D341Med (cell line): Measurements from ENCODE around the gene MLC1.

Experiments
- DNase-seq: peaks from one replicate; pipeline ENCODE4 v3.0.0; 2012; ENCODE audit warnings: low spot score

MLC1 gene

DNA sequence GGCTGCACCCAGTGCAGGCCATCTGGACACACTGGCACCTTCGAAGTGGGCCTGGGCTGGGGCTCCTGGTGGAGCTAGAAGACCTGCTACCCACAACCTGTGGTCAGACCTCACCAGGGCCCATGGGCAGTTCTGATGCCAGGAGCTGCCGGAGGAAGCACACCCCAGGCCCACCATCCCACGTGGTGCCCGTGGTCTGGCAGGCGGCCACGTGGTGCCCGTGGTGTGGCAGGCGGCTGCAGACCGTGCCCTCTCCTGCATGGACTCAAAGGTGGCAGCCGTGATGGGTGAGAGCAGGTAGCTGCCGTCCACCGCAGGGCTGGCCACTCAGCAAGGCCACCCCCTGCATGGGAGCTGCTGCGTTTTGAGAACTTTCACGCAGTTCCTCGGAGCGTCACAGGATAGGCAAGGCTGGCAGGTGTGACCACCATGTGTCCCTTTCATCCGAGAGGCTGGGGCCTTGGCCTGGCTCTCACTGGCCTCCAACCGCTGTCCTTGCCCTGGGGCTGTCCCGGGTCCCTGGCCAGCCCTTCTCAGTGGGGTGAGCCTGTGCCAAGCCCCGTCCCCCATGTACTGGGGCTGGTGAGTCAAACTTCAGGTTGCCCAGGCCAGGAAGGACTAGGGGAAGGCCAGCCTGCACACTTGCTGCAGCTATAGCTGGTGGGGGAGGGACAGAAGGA lies 68.8 kb downstream of the MLC1 start:
- DNase-seq, result no peak

DNA sequence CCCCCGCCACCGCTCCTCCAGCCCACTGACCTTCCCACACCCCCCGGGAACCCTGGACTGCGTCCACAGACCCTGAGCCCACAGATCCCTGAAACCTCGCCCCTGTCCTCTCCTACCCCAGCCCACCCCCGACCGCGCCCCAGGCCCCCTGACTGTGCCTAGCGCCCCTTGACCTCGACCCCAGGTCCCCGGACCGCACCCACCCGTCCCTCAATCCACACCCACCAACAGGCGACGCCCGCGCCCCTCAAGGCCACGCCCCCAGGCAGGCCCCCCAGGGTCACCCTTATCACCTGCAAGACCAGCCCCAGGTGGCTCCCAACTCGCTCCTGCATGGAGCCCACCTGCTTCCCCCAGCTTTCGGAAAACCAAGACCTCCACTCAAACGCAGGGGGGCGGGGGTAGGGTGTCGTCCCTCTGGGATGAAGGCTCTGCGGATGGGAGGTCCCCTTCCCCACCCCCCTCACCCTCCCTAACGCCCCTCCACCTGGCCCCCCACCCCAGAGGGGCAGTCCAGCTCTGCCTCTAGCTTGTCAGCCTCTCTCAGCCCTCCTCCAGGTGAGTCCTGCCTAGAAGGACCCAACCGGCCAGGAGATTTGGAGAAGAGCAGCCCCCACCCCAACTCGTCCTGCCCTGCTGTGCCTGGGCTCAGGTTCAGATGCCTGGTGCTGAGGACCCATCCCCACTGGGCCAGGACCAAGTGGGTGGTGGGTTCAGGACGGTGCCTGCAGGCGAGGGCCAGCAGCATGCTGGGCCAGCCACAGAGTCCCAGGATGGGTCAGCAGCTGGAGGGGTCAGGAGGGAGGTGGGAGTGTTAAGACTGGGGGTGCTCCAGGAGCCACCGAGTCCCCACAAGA lies 69.5 kb downstream of the MLC1 start:
- peak; percentile 39 for DNase-seq

DNA sequence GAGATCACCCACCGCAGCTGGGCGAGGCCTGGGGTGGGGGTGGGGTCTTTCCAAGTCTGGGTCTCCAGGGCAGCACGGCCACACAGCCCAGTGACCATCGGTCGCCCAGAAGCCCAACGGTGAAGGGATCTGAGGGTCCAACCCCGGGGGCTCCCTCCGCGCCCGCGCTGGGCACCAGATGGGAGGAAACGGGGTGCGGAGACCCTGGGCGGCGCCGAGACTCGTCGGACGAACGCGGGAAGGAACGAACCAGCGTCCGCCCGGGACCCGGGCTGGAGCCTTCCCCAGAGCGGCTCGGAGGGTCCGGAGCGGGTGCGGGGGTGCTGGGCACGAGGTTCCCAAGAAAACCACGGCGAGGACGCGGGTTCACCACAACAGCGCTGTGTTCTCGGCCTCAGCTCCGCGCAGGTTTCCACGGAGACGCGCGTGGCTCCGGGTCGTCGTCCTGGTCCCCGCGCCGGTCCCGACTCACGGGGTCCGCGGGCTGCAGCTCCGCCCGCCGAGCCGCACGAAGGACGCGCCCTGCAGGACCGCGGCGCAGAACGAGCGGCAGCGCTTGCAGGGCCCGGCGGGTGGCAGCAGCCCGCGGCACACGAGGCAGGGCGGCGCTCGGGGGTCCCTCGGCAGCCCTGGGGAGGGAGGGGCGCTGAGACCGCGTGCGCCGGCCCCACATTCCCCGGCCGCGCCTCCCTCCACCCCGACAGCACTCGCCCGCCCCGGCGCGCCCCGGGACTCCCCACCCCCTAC lies 70.4 kb downstream of the MLC1 start:
- peak; percentile 68 for DNase-seq

DNA sequence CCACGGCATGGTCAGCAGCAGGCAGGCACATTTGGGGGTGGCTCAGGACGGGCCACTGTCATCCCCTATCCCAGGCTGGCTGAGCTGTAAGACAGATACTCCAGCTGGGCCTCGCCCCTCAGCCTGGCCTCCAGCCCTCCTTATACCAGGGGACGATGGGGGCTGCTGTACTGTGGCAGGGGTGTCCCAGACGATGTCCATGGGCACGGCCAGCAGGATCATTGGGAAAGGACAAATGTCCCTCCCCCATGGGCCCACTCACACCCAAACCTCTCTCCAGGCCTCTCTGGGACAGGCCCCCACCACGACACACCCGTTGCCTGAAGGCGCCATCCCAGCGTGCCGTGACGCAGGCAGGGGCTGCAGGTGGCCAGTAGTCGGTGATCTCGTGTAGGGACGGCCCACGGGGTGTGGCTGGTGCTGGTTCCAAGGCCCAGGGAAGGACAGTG lies 71.1 kb downstream of the MLC1 start:
- peak; percentile 45 for DNase-seq

DNA sequence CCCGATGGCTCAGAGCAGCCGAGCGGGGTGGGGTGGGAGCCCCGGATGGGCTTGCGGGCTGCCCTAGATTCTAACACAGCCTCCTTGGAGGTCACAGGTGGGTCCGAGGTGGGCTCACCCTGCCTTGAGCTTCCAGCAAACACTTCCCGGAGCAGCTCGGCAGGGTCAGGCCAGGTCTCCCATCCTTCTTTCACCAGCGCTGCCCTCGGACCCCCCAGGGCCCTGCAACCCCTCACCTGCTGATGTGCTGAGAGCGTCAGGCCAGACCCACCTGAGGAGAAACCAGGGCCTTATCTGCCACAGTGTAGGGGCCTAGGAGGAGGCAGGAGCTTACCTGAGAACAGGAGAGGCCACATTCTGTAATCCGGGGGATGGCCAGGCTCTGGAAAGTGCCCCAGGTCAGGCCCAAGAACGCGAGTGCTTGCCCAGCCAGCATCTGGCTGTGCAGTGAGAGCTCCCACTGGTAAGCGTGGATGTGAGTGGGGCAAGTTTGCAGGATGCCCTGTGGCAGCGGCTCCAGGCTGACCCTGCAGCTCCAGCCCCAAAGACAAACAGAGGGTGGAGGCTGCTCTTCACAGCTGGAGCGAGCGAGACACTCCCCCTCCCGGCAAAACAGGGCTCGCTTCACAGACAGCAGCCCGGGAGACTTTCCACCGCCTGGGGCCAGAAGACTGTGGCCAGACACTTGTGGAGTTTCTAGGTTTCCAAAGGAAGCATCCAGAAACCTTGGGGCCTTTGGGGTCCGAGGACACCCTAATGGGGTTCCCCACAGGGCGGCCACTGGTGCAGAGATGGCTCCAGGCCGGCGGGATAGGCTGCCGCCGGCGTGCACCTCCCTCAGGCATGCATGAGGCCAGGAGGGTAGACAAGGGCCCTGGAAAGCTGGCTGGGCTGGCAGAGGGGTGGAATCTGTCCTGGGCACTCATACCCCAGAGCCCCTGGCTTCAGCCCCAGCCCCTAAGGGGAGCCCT lies 72.7 kb downstream of the MLC1 start, which contains the start of gene IL17REL:
IL17REL (minus strand) TSS at position 555 of the 971 bp plus-strand sequence; CDS start at position 436, 119 bp downstream.
- peak; percentile 46 for DNase-seq

DNA sequence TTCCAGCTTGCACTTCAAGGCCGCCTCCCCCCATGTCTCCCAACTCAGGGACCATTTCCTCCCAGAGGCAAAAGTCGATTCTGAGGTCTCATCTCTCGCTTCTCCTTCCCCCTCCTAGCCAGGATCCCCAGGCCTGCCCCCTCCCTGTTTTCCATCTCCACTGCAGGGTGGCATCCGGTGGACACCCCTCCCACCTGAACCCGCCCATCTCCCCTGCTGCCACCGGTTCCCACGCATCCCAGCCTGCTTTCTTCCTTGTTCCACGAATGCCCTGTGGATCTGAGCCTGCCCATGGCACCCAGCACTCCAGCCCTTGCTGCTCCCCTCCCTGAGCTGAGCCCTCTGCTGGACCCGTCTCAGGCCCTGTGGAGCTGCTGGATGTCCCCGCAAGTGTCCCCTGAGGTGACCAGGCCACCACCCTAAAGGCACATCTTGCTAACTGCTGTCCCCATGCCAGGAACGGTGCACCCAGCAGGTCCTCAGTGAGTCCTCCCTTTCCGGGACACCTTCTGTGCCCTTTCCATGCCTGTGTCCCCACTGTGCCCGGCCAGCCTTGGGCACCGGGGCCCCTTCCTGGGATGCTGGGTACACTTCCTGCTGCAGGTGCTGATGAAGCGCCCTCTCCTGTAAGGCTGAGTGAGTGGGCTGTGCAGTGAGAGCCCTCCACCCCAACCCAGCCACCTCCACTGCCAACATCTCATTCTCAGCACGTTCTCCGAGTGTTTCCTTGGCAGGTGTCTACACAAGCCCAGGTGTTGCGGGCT lies 73.6 kb downstream of the MLC1 start:
- DNase-seq, result peak; percentile 46

DNA sequence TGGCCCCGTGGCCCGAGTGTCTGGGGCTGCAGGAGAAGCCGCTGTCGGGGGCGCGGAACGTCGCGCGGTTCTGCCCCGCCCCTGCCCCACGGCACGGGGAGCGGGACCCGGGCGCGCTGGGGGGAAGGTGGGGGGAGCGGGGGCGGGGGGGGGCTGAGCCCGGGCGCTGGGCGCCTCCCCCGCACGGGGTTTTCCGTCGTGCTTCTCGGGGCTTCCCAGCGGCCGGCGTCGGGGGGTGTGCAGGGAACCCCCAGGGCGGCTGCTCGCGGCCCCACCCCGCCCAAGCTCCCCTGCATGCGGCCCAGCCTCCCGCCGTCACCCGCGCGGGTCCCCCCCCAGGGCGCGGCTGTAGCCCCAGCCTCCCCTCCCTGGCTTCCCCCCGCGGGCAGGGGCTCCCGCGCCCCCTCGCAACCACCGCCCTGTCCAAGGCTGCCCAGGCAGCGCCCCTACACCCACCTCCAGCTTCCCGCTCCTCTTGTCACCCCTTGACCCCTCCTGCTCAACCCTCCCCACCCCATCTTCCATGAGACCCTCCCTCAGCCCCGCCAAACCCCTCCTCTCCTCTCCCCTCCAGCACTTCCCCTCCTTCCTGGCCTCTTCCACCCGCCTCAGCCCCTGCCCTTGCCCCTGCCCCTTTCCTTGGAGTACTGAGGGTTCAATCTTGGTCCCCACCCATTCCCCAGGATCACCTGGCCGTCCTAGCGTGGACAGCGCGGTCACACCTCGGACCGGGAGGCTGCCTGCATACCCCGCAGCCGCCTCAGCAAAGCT lies 74.4 kb downstream of the MLC1 start:
- peak; percentile 43 for DNase-seq

DNA sequence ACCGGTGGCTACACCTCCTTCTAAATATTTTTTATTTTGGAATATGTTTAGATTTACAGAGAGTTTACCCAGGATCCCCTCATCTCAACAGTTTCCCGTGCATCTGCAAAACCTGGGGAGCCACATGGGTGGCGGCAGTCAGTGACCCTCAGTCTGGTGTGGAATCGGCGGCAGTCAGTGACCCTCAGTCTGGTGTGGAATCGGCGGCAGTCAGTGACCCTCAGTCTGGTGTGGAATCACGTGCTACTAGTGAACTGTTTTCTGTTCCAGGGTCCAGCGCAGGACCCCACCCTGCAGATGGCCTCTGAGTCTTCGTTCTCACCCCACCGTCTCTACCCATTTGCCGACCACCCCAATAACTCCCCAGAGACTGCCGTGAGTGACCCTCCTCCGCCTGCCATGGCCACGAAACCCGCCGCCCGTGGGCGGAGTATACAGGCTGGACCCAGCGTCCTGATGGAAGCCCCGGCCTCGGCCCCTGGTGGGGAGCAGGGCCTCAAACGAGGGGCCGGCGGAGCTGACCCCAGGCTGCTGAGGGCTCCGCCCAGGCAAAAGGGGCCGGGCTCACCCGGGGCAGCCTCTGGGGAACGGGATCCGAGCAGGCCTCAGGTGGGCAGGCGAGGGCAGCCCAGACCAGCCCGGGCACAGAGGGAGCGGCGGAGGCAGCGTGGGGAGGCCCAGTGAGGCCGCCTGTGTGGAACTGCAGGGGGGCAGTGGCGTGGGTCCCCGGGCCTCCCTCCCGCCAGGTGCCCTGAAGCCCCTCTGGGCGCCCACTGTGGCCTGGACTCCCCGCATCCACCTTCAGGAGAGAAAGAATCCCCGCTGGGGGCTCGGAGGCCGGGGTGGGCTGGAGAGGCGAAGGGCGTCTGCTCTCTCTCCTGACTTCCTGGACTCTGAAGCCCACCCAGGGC lies 75.2 kb downstream of the MLC1 start:
- peak; percentile 43 for DNase-seq
